GM13976 (cell line): Measurements from ENCODE around the gene NOB1.

ENCODE experiments used
- DNase-seq: peaks from one replicate; pipeline ENCODE4 v3.0.0; 2012; ENCODE audit warnings: low spot score
- CTCF ChIP-seq: IDR thresholded peaks from 2 replicates; pipeline ENCODE4 v1.5.1; 2012; ENCODE audit warnings: borderline replicate concordance, mild to moderate bottlenecking; ENCODE audit not compliant: insufficient read depth; ENCODE audit errors: extremely low read depth, missing control alignments, control extremely low read depth
- in situ Hi-C: fragments of 300-500 bp; cut with MboI; formaldehyde crosslinking; loops from one replicate; pipeline ENCODE4 v1.12.0; 2022; ENCODE audit warnings: low sequenced_read_pairs, mixed read lengths, inconsistent platforms; ENCODE audit not compliant: unreplicated experiment

Gene NOB1

GRCh38 chr16:69727916-69728270 is 26.8 kb downstream of the NOB1 start:
- in situ Hi-C loops, result no loop called here

GRCh38 chr16:69726313-69727060 is 28.2 kb downstream of the NOB1 start, which contains the start of gene NQO1:
Gene NQO1, minus strand, starts transcription at chr16:69726560. Its CDS starts 121 bp downstream, at chr16:69726439.
- in situ Hi-C loops, result no loop called here
- no peak for TF ChIP-seq CTCF
- DNase-seq, result peak; percentile 97

More at GRCh38 chr16:69727916-69728270, 26.8 kb downstream of the NOB1 start:
- no peak for TF ChIP-seq CTCF
- no peak for DNase-seq

GRCh38 chr16:69725480-69726312 is 29.0 kb downstream of the NOB1 start:
- in situ Hi-C loops, result no loop called here
- no peak for DNase-seq
- TF ChIP-seq CTCF, result no peak

GRCh38 chr16:69724981-69725479 is 29.7 kb downstream of the NOB1 start:
- in situ Hi-C loops, result no loop called here
- no peak for TF ChIP-seq CTCF
- DNase-seq, result no peak

- no peak for TF ChIP-seq CTCF
- in situ Hi-C loops, result no loop called here
- DNase-seq, result no peak
Measured at GRCh38 chr16:69724414-69724873, 30.3 kb downstream of the NOB1 start.

GRCh38 chr16:69721441-69721957 is 33.2 kb downstream of the NOB1 start:
- TF ChIP-seq CTCF, result no peak
- DNase-seq, result no peak
- in situ Hi-C loops, result no loop called here
